Measurements from ENCODE around the gene ZNRF1.

ZNRF1 gene

DNA sequence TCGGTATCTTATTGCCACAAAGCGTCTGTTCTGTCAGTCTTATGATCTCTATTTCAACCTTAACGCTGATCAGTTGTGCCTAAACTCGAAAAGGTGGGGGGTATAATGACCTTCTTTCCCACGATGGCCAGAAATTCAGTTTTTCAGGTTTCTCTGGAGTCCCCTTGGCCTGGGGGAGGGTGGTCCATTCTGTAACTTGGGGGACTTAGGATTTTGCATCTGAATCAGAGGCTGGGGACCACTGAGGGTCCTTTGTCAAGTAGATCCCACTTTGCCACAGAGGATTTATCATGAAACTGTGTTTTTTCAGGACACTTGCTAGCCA, 7.6 kb upstream of the ZNRF1 start:
- DNase-seq (ENCODE audit: insufficient read length, low spot score) (no peak), FAIRE-seq (no peak)
- TF ChIP-seq, protein P1, sequence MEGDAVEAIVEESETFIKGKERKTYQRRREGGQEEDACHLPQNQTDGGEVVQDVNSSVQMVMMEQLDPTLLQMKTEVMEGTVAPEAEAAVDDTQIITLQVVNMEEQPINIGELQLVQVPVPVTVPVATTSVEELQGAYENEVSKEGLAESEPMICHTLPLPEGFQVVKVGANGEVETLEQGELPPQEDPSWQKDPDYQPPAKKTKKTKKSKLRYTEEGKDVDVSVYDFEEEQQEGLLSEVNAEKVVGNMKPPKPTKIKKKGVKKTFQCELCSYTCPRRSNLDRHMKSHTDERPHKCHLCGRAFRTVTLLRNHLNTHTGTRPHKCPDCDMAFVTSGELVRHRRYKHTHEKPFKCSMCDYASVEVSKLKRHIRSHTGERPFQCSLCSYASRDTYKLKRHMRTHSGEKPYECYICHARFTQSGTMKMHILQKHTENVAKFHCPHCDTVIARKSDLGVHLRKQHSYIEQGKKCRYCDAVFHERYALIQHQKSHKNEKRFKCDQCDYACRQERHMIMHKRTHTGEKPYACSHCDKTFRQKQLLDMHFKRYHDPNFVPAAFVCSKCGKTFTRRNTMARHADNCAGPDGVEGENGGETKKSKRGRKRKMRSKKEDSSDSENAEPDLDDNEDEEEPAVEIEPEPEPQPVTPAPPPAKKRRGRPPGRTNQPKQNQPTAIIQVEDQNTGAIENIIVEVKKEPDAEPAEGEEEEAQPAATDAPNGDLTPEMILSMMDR (IDR thresholded peaks at IDR 0.05; ENCODE audit: insufficient read depth, missing control alignments), result no peak

DNA sequence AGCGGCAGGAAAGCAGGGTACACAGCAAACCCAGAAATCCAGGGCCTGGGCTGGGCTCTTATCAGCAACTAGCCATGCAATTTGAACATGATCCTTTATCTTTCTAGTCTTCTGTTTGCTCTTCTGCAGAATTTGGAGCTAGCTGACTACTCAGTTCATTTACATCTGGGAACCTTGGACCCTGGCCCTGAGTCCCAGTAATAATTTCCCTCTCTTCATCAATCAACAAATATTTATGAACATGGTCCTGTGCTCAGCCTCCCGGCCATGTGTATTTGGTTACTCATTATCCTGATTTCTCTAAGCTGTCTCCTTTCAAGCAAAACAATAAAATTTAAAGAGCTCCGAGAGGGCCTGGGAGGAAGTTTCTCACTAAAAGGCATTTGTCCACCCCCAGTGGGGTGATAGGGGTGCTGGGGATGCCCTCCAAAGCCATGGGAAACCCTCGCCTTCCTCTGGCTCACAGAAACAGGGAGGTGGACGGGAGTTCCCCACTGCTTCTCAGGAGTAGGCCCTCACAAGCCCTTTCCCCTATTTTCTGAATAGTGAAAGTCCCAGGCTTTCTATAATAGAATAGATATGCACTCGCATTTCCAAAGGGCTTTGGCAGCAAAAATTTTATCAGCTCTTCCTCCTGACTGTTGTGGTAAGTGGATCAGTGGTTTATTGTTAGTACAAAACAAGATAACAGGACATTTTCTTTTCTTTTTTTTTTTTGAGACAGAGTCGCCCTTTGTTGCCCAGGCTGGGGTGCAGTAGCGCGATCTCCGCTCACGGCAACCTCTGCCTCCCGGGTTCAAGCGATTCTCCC, 7.0 kb upstream of the ZNRF1 start:
- TF ChIP-seq, protein P1 (IDR thresholded peaks at IDR 0.05; ENCODE audit: insufficient read depth, missing control alignments), result no peak
- DNase-seq (ENCODE audit: insufficient read length, low spot score) (no peak), FAIRE-seq (no peak)

DNA sequence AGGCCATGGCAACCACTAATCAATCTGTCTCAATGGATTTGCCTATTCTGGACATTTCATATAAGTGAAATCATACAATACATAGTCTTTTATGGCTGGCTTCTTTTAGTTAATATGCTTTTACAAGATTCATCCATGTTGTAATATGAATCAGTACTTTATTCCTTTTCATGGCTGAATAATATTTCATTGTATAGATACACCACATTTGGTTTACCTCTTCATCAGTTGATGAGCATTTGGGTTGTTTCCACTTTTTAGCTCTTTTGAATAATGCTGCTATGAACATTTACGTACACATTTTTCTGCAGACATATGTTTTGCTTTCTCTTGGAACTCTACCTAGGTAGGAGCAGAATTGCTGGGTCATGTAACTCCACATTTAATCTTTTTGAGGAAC, 2.8 kb upstream of the ZNRF1 start:
- TF ChIP-seq, protein P1 (IDR thresholded peaks at IDR 0.05; ENCODE audit: insufficient read depth, missing control alignments), result no peak
- no peak for DNase-seq (ENCODE audit: insufficient read length, low spot score)
- no peak for FAIRE-seq

DNA sequence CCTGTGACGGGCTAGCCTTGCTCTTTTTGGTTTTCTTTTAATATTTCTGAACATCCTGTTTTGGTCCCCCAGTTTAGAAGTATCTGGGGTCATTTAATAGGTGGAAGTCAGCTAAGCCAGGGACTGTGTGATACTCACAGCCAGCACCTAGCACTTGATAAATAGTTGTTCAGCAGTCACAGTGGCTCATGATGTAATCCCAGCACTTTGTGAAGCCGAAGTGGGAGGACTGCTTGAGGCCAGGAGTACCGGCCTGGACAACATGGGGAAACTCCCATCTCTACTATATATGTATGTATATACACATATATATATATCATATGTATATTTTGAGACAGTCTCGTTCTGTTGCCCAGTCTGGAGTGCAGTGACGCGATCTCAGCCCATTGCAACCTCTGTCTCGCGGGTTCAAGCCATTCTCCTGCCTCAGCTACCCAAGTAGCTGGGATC, 1.8 kb upstream of the ZNRF1 start:
- no peak for FAIRE-seq

DNA sequence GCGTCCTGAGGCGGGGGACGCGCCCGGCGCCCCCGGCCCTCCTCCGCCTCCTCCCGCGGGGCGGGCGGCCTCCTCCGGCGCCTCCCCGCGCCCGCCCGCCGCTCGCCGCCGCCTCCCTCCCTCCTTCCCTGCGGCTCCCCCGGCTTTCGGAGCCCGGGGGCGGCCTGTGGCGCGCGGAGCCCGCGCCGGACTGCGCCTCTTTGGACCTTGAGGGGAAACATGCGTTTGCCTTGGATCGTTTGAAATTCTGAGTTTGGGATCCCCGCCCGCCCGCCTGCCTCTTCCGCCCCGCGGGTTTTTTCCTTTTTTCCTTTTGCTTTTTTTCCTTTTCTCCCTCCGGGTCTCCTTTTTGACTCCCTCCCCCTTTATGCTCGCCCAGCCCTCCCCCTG, 390 bp downstream of the ZNRF1 start:
- FAIRE-seq (no peak), DNase-seq (ENCODE audit: insufficient read length, low spot score) (no peak)
- TF ChIP-seq, protein P1 (IDR thresholded peaks at IDR 0.05; ENCODE audit: insufficient read depth, missing control alignments), result no peak

More for the DNA sequence above, 1.8 kb upstream of the ZNRF1 start:
- no peak for DNase-seq (ENCODE audit: insufficient read length, low spot score)
- TF ChIP-seq, protein P1 (IDR thresholded peaks at IDR 0.05; ENCODE audit: insufficient read depth, missing control alignments), result no peak

DNA sequence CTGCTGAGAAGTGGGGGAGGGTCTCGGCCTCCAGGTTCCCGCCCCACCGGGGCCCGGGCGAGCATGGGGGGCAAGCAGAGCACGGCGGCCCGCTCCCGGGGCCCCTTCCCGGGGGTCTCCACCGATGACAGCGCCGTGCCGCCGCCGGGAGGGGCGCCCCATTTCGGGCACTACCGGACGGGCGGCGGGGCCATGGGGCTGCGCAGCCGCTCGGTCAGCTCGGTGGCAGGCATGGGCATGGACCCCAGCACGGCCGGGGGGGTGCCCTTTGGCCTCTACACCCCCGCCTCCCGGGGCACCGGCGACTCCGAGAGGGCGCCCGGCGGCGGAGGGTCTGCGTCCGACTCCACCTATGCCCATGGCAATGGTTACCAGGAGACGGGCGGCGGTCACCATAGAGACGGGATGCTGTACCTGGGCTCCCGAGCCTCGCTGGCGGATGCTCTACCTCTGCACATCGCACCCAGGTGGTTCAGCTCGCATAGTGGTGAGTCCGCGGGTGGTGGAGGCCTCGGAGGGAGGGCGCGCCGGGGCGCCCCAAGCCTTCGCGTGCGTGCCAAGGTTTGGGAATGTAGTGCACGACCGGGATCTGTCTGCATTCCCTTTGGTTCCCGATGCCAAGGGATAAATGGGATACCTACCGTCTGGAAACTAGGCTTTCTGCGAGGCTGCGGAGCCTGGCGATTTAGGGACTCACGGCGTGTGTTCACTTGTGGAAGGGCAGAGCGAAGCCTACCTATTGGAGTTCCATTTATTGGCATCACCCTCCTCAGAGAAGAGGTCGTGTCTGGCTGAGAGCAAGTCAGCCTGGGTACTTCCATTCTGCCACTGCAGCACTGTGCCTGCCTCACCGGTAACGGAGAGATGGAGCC, 1.0 kb downstream of the ZNRF1 start:
- DNase-seq (ENCODE audit: insufficient read length, low spot score) (no peak), FAIRE-seq (no peak)
- TF ChIP-seq, protein P1 (IDR thresholded peaks at IDR 0.05; ENCODE audit: insufficient read depth, missing control alignments), result no peak
